OCI-LY7 (cell line): ENCODE results near the gene B4GAT1.

Experiments
- EZH2phosphoT487 ChIP-seq: fragments of 200-600 bp; sonication (generic); IDR thresholded peaks from 2 replicates; pipeline ENCODE4 v1.6.1; 2018; ENCODE audit warnings: low read depth, borderline replicate concordance, mild to moderate bottlenecking, mixed run types, antibody characterized with exemption, low read length, moderate library complexity, mixed read lengths
- TF ChIP-seq, protein P1 (sequence below): fragments of 200-600 bp; sonication (generic); conservative IDR thresholded peaks from 2 replicates; pipeline ENCODE4 v1.5.1; 2014; ENCODE audit warnings: mild to moderate bottlenecking, antibody characterized with exemption, low read length, moderate library complexity, mixed read lengths

DNA sequence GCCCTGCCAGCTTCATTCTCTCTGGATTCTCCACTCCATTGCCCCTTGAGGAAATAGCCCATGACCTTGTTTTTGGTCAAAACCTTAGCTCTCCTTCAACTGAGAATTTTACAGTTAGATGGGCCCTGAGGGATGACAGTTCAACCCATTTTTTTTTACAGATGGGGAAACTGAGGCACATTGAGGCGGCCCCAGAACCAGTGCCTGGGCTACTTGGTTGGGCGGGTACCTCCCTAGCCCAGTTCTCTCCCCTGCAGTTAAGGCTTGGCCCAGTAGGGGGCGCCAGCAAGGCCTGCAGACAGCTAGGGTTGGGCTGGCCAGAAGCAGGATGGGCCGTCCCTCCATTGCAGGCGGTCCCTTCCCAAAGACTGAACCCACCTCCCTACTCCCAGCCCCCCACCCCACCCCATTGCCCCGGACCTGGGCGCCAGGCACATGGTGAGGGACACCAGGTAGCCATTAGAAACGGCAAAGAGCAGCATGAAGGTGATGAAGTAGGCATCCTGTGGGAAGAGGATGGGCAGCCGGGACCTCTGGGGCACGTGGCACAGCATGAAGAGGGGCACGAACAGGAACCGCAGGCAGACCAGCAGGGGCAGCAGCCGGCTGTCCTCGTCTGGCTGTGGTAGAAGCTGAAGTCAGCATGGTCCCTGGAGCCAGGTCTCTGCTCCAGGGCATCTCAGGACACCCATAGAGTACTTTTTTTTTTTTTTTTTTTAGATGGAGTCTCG is 16.5 kb upstream of the B4GAT1 start:
- TF ChIP-seq, protein P1, sequence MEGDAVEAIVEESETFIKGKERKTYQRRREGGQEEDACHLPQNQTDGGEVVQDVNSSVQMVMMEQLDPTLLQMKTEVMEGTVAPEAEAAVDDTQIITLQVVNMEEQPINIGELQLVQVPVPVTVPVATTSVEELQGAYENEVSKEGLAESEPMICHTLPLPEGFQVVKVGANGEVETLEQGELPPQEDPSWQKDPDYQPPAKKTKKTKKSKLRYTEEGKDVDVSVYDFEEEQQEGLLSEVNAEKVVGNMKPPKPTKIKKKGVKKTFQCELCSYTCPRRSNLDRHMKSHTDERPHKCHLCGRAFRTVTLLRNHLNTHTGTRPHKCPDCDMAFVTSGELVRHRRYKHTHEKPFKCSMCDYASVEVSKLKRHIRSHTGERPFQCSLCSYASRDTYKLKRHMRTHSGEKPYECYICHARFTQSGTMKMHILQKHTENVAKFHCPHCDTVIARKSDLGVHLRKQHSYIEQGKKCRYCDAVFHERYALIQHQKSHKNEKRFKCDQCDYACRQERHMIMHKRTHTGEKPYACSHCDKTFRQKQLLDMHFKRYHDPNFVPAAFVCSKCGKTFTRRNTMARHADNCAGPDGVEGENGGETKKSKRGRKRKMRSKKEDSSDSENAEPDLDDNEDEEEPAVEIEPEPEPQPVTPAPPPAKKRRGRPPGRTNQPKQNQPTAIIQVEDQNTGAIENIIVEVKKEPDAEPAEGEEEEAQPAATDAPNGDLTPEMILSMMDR: peak; percentile 96
- TF ChIP-seq EZH2phosphoT487: no peak
